Eye (tissue), 1 donor: ENCODE measurements around the gene HDC.

Experiments
- DNase-seq: peaks from one replicate; pipeline ENCODE4 v3.0.0-alpha.2; 2015

Gene HDC

GRCh38 chr15:50265620-50266019, at the start of gene HDC:
TSS of gene HDC (minus strand) at chr15:50265726. CDS start at chr15:50265623, 103 bp downstream.
- DNase-seq: peak; percentile 8

- DNase-seq: no peak
Observed at GRCh38 chr15:50312636-50313035, 47.1 kb upstream of the HDC start.

- DNase-seq: no peak
Observed at GRCh38 chr15:50307799-50308198, 42.3 kb upstream of the HDC start.

GRCh38 chr15:50304836-50305235, 39.3 kb upstream of the HDC start:
- peak; percentile 7 for DNase-seq

- no peak for DNase-seq
Observed at GRCh38 chr15:50302581-50302980, 37.1 kb upstream of the HDC start.

- DNase-seq: no peak
Observed at GRCh38 chr15:50298340-50298739, 32.8 kb upstream of the HDC start.

- DNase-seq: no peak
Observed at GRCh38 chr15:50295966-50296365, 30.4 kb upstream of the HDC start.

GRCh38 chr15:50289749-50290148, 24.2 kb upstream of the HDC start:
- DNase-seq: no peak

- DNase-seq: no peak
Observed at GRCh38 chr15:50287324-50288116, 22.0 kb upstream of the HDC start.

GRCh38 chr15:50281427-50281826, 15.9 kb upstream of the HDC start:
- no peak for DNase-seq

GRCh38 chr15:50280271-50280670, 14.7 kb upstream of the HDC start:
- no peak for DNase-seq

- no peak for DNase-seq
Observed at GRCh38 chr15:50278496-50278895, 13.0 kb upstream of the HDC start.

- DNase-seq: no peak
Observed at GRCh38 chr15:50277370-50277769, 11.8 kb upstream of the HDC start.

GRCh38 chr15:50275908-50276307, 10.4 kb upstream of the HDC start:
- DNase-seq: no peak

- DNase-seq: no peak
Observed at GRCh38 chr15:50275091-50275490, 9.6 kb upstream of the HDC start.

GRCh38 chr15:50267577-50267976, 2.1 kb upstream of the HDC start:
- DNase-seq: no peak

- no peak for DNase-seq
Observed at GRCh38 chr15:50262533-50262932, 3.0 kb downstream of the HDC start.

GRCh38 chr15:50261981-50262380, 3.5 kb downstream of the HDC start:
- no peak for DNase-seq

GRCh38 chr15:50260969-50261496, 4.5 kb downstream of the HDC start:
- no peak for DNase-seq

GRCh38 chr15:50259276-50259675, 6.2 kb downstream of the HDC start:
- DNase-seq: no peak

GRCh38 chr15:50257924-50258323, 7.6 kb downstream of the HDC start:
- DNase-seq: no peak

GRCh38 chr15:50257332-50257731, 8.2 kb downstream of the HDC start:
- no peak for DNase-seq

GRCh38 chr15:50256188-50257041, 9.1 kb downstream of the HDC start:
- DNase-seq: no peak

GRCh38 chr15:50252556-50252955, 13.0 kb downstream of the HDC start:
- DNase-seq: no peak
